ENCODE results near the gene MAPK8IP3. TPM values are rescaled to one million over a fixed set of nuclear protein-coding genes. Genes with fewer than 3 reads are reported as not detected.

MAPK8IP3 gene
- polyA plus RNA-seq, 1 experiment, result 22.5 TPM

DNA sequence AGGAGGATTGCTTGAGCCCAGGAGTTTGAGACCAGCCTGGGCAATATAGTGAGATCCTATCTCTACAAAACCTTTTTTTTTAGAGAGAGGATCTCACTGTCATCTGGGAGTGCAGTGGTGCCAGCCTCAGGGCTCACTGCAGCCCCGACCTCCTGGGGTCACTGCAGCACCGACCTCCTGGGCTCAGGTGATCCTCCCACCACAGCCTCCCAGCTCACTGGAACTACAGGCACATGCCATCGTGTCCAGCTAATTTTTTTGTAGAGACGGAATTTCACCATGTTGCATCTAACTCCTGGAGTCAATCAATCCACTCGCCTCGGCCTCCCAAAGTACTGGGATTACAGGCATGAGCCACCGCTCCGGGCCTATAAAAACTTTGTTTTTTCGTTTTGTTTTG lies 15.4 kb downstream of the MAPK8IP3 start:
- no peak overlapping the region for H3K4me3 ChIP-seq (ENCODE audit: low read depth, low read length)
- POLR2A ChIA-PET, result no interaction called here
- DNase-seq (ENCODE audit: low read depth), result no peak
- H3K36me3 ChIP-seq (ENCODE audit: control insufficient read depth, insufficient read depth, low read length), result peaks cover 5% of the 10 kb centered on the region
- TF ChIP-seq, protein P1, sequence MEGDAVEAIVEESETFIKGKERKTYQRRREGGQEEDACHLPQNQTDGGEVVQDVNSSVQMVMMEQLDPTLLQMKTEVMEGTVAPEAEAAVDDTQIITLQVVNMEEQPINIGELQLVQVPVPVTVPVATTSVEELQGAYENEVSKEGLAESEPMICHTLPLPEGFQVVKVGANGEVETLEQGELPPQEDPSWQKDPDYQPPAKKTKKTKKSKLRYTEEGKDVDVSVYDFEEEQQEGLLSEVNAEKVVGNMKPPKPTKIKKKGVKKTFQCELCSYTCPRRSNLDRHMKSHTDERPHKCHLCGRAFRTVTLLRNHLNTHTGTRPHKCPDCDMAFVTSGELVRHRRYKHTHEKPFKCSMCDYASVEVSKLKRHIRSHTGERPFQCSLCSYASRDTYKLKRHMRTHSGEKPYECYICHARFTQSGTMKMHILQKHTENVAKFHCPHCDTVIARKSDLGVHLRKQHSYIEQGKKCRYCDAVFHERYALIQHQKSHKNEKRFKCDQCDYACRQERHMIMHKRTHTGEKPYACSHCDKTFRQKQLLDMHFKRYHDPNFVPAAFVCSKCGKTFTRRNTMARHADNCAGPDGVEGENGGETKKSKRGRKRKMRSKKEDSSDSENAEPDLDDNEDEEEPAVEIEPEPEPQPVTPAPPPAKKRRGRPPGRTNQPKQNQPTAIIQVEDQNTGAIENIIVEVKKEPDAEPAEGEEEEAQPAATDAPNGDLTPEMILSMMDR (IDR thresholded peaks at IDR 0.05; ENCODE audit: insufficient read depth, low read depth, low read length), result no peak
- no peaks in the 10 kb centered on the region for H3K27me3 ChIP-seq (ENCODE audit: control insufficient read depth, insufficient read depth, low read length)
- CTCF ChIA-PET, result interaction anchor here (0.6 to 0.7 kb wide), 2 partner anchors 358 to 438 kb away, joined by 3 read pairs; no protein-coding TSS in a partner anchor

DNA sequence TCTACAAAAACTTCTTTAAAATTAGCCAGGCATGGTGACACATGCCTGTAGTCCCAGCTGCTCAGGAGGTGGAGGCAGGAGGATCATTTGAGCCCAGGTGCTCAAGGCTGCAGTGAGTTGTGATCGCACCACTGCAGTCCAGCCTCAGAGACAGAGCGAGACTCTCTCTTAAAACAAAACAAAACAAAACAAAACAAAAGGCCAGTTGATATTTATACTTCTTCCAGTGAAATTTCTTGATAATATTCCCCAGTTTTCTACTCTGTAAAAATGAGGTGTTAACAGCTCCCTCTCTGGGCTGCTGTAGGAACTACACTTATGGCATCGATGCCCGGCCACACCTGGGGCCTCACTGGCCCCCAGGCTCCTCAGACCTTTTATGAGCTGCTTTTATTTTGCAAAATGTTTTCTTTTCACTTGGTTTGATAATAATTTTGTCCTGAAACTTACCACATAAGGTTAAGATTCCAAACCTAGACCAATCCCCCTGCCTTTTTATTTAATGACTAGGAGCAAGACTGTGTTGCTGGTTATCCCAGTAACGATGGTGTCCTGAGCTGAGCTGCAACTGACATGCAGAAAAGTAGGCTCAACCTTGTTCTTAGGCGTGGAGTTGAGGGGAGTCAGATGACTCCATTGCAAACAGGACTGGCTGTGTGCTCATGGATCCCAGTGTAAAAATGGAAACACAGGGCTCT lies 17.6 kb downstream of the MAPK8IP3 start:
- TF ChIP-seq, protein P1 (IDR thresholded peaks at IDR 0.05; ENCODE audit: insufficient read depth, low read depth, low read length), result peak; percentile 76
- no peak overlapping the region for H3K4me3 ChIP-seq (ENCODE audit: low read depth, low read length)
- CTCF ChIA-PET, result interaction anchor here (0.6 to 1.2 kb wide), 8 partner anchors 18 to 538 kb away, joined by 3 to 4 read pairs (median 3); partner anchors contain the start of genes JPT2, NUBP2 and SPSB3
- POLR2A ChIA-PET, result no interaction called here
- DNase-seq (ENCODE audit: low read depth), result no peak
- peaks cover 15% of the 10 kb centered on the region for H3K36me3 ChIP-seq (ENCODE audit: control insufficient read depth, insufficient read depth, low read length)
- H3K27me3 ChIP-seq (ENCODE audit: control insufficient read depth, insufficient read depth, low read length), result no peaks in the 10 kb centered on the region

DNA sequence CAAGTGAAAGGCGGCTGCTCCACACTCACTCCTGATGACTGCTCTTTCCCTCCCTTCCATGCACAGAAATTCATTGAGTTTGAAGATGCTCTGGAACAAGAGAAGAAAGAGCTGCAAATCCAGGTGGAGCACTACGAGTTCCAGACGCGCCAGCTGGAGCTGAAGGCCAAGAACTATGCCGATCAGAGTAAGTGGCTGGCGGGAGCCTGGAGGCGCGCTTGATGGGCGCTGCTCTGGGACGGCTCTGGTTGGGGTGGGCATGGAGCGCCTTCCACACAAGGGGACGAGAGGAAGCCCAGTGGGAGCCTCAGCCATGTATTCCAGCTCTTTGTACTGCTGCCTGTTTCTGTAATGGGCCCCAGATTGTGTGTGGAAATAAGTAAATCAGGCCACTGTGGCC lies 18.5 kb downstream of the MAPK8IP3 start:
- H3K4me3 ChIP-seq (ENCODE audit: low read depth, low read length), result no peak overlapping the region
- TF ChIP-seq, protein P1 (IDR thresholded peaks at IDR 0.05; ENCODE audit: insufficient read depth, low read depth, low read length), result no peak
- peaks cover 20% of the 10 kb centered on the region for H3K36me3 ChIP-seq (ENCODE audit: control insufficient read depth, insufficient read depth, low read length)
- H3K27me3 ChIP-seq (ENCODE audit: control insufficient read depth, insufficient read depth, low read length), result no peaks in the 10 kb centered on the region
- DNase-seq (ENCODE audit: low read depth), result no peak
- ChIA-PET CTCF (no interaction called here), POLR2A (no interaction called here)

DNA sequence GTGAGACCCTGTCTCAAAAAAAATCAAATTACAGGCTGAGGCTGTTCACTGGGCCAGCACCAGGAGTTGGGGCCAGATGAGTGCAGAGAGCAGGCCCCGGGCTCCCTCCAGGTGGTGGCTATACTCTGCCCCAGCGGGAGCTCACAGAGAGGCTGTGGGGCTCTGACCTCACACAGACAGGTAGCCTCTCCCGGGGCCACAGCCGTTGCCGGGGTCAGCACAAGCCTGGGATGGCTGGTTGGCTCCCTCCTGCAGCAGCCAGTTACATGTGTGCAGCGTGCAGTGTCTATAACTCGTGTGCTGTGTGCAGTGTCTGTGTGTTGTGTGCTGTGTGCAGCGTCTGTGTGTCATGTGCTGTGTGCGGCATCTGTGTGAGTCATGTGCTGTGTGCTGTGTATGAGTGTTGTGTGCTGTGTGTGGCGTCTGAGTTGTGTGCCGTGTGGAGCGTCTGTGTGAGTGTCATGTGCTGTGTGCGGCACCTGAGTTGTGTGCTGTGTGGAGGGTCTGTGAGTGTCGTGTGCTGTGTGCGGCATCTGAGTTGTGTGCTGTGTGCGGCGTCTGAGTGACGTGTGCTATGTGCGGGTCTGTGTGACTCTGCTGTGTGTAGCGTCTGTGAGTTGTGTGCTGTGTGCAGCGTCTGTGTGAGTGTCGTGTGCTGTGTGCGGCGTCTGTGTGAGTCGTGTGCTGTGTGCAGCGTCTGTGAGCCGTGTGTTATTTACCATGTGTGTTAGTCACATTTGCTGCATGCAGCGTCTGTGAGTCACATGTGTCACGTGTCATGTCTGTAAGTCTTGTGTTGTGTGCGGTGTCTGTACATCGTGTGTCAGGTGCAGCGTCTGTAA lies 20.9 kb downstream of the MAPK8IP3 start:
- ChIA-PET CTCF (interaction anchor here (0.7 to 1.7 kb wide), 3 partner anchors 21 to 49 kb away, joined by 3 to 4 read pairs (median 3); partner anchors contain the start of genes JPT2 and MAPK8IP3), POLR2A (no interaction called here)
- H3K4me3 ChIP-seq (ENCODE audit: low read depth, low read length), result no peak overlapping the region
- TF ChIP-seq, protein P1 (IDR thresholded peaks at IDR 0.05; ENCODE audit: insufficient read depth, low read depth, low read length), result no peak
- H3K36me3 ChIP-seq (ENCODE audit: control insufficient read depth, insufficient read depth, low read length), result peaks cover 25% of the 10 kb centered on the region
- no peaks in the 10 kb centered on the region for H3K27me3 ChIP-seq (ENCODE audit: control insufficient read depth, insufficient read depth, low read length)
- DNase-seq (ENCODE audit: low read depth), result no peak
